ENCODE data around the gene GASK1A.

Gene GASK1A

DNA sequence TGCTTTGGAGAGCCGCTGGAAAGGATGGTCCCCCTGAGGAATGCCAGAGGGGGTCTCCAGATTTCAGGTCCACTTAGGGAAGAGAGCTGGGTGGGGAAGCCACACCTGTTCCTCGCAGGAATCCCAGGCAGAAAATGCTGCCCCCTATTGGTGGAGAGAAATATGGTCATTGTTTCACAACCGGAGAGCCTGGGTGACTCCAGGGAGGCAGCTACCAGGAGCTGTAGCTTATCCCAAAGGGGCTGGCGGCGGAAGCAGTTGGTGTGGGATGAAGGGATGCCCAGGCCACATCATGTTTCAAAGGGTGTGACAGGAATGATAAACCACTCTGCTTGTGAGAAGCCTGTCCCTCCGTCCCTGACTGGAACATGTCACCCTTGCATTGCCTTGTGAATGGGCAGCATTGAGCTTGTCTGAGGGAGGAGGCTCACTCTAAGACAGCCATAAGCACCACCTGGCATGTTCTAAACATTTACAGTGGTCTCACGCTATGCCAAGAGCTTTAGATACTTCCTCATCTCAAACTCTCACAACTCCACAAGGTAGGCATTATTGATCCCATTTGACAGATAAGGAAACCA, 92.3 kb downstream of the GASK1A start:
- Histone ChIP-seq H3K79me2 (ENCODE audit: insufficient read depth, low read length) (no peaks in the 10 kb centered on the region), H4K20me1 (ENCODE audit: low read depth, low read length) (no peaks in the 10 kb centered on the region), H3K9me3 (ENCODE audit: insufficient read depth, low read length) (no peaks in the 10 kb centered on the region), H3K4me2 (ENCODE audit: low read depth, low read length, poor library complexity, severe bottlenecking) (no peak overlapping the region), H3F3A (ENCODE audit: insufficient read depth) (no peaks in the 10 kb centered on the region), H3K9me2 (replicated peaks; ENCODE audit: insufficient read depth, low read length) (no peaks in the 10 kb centered on the region), H3K27ac (ENCODE audit: low read depth, low read length) (no peak overlapping the region), H2AFZ (ENCODE audit: low read depth, low read length, severe bottlenecking) (no peak overlapping the region), H3K36me3 (ENCODE audit: low read length) (no peaks in the 10 kb centered on the region), H3K27me3 (ENCODE audit: low read length) (no peaks in the 10 kb centered on the region), H3K9ac (ENCODE audit: low read length) (no peak overlapping the region), H3K4me3 (ENCODE audit: insufficient read depth, low read length, poor library complexity, severe bottlenecking) (no peak overlapping the region)
- no peak for TF ChIP-seq EZH2phosphoT487 (conservative IDR thresholded peaks at IDR 0.05; ENCODE audit: low read length)
- TF ChIP-seq, protein P1, sequence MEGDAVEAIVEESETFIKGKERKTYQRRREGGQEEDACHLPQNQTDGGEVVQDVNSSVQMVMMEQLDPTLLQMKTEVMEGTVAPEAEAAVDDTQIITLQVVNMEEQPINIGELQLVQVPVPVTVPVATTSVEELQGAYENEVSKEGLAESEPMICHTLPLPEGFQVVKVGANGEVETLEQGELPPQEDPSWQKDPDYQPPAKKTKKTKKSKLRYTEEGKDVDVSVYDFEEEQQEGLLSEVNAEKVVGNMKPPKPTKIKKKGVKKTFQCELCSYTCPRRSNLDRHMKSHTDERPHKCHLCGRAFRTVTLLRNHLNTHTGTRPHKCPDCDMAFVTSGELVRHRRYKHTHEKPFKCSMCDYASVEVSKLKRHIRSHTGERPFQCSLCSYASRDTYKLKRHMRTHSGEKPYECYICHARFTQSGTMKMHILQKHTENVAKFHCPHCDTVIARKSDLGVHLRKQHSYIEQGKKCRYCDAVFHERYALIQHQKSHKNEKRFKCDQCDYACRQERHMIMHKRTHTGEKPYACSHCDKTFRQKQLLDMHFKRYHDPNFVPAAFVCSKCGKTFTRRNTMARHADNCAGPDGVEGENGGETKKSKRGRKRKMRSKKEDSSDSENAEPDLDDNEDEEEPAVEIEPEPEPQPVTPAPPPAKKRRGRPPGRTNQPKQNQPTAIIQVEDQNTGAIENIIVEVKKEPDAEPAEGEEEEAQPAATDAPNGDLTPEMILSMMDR (IDR thresholded peaks at IDR 0.05; ENCODE audit: insufficient read depth, low read length, poor library complexity, severe bottlenecking) = peak; percentile 59

DNA sequence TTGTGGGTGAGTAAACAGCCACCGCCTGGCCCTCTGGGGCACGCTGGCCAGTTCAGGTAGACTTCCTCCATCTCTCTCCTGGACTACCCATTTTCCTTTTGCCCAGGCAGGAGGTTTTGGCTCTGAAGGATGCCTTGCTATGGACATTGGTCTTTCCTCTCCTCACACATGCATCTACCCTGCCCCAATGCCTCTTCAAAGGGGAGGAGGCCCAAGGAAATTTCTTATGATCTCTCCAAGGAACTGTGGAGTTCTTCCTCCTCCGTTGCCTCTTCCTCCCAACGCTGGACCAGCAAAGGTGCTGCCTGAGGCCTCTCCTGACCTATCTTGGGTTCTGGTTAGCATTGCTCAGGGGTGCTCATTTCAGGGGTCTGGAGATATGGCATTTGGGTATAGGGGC, 93.2 kb downstream of the GASK1A start:
- no peak overlapping the region for H3K9ac ChIP-seq (ENCODE audit: low read length)
- H2AFZ ChIP-seq (ENCODE audit: low read depth, low read length, severe bottlenecking) = no peak overlapping the region
- no peaks in the 10 kb centered on the region for H3K36me3 ChIP-seq (ENCODE audit: low read length)
- H4K20me1 ChIP-seq (ENCODE audit: low read depth, low read length) = no peaks in the 10 kb centered on the region
- no peaks in the 10 kb centered on the region for H3K79me2 ChIP-seq (ENCODE audit: insufficient read depth, low read length)
- no peak overlapping the region for H3K4me2 ChIP-seq (ENCODE audit: low read depth, low read length, poor library complexity, severe bottlenecking)
- H3K27ac ChIP-seq (ENCODE audit: low read depth, low read length) = no peak overlapping the region
- H3K4me3 ChIP-seq (ENCODE audit: insufficient read depth, low read length, poor library complexity, severe bottlenecking) = no peak overlapping the region
- TF ChIP-seq EZH2phosphoT487 (conservative IDR thresholded peaks at IDR 0.05; ENCODE audit: low read length) = no peak
- TF ChIP-seq, protein P1 (IDR thresholded peaks at IDR 0.05; ENCODE audit: insufficient read depth, low read length, poor library complexity, severe bottlenecking) = no peak
- H3K27me3 ChIP-seq (ENCODE audit: low read length) = no peaks in the 10 kb centered on the region
- H3F3A ChIP-seq (ENCODE audit: insufficient read depth) = no peaks in the 10 kb centered on the region
- H3K9me3 ChIP-seq (ENCODE audit: insufficient read depth, low read length) = no peaks in the 10 kb centered on the region
- H3K9me2 ChIP-seq (replicated peaks; ENCODE audit: insufficient read depth, low read length) = no peaks in the 10 kb centered on the region

DNA sequence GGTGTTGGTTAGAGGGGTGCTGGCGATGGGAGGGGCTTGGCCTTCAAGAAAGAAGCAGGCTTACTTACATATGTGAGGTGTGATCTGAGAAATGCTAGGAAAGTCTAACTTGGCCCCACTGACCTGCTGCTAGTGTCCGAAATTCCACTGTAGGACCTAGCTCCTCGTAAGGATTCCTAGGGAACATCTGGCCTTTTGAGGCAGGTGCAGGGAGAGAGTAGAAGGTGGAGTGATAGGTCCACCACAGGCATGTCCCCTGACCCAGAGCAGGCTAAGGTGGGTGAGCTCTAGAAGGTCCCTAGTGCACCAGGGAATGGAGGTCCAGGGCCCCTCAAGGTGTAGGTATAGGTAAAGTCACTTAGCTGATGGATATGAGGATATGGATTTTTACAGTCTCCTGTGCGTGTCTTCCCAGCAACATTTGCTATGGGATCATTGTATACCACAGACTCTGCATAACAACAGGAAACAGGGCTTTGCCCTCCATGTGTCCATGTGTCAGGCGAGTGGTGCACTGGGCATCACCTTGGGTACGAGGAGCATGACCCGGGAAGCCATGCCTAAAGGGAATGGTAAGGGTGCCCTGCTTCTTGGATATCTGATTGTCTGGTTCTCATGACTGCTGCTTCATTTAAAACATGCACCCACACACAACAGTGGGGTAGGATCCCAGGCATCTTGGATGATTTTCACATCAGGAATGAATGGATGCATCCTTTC, 94.2 kb downstream of the GASK1A start:
- TF ChIP-seq, protein P1 (IDR thresholded peaks at IDR 0.05; ENCODE audit: insufficient read depth, low read length, poor library complexity, severe bottlenecking) = no peak
- no peak for TF ChIP-seq EZH2phosphoT487 (conservative IDR thresholded peaks at IDR 0.05; ENCODE audit: low read length)
- H3K79me2 ChIP-seq (ENCODE audit: insufficient read depth, low read length) = no peaks in the 10 kb centered on the region
- no peak overlapping the region for H2AFZ ChIP-seq (ENCODE audit: low read depth, low read length, severe bottlenecking)
- no peaks in the 10 kb centered on the region for H3K9me3 ChIP-seq (ENCODE audit: insufficient read depth, low read length)
- no peak overlapping the region for H3K9ac ChIP-seq (ENCODE audit: low read length)
- no peaks in the 10 kb centered on the region for H3F3A ChIP-seq (ENCODE audit: insufficient read depth)
- no peak overlapping the region for H3K4me3 ChIP-seq (ENCODE audit: insufficient read depth, low read length, poor library complexity, severe bottlenecking)
- H3K9me2 ChIP-seq (replicated peaks; ENCODE audit: insufficient read depth, low read length) = no peaks in the 10 kb centered on the region
- no peak overlapping the region for H3K27ac ChIP-seq (ENCODE audit: low read depth, low read length)
- no peaks in the 10 kb centered on the region for H4K20me1 ChIP-seq (ENCODE audit: low read depth, low read length)
- no peak overlapping the region for H3K4me2 ChIP-seq (ENCODE audit: low read depth, low read length, poor library complexity, severe bottlenecking)
- H3K27me3 ChIP-seq (ENCODE audit: low read length) = no peaks in the 10 kb centered on the region
- H3K36me3 ChIP-seq (ENCODE audit: low read length) = no peaks in the 10 kb centered on the region

Data from SU-DHL-6 (cell line).